HepG2 (cell line): ENCODE measurements around the gene NFATC3. TPM values are rescaled to one million over a fixed set of nuclear protein-coding genes. Genes with fewer than 3 reads are reported as not detected.

Experiments
- ETV5 ChIP-seq: IDR thresholded peaks from 2 replicates; pipeline ENCODE4 v1.6.1; 2018; ENCODE audit warnings: missing biosample characterization, missing genetic modification reagents, inconsistent platforms, borderline replicate concordance
- FOXA3 ChIP-seq: IDR thresholded peaks from 2 replicates; pipeline ENCODE4 v1.6.1; 2016; ENCODE audit warnings: missing genetic modification reagents, missing compliant biosample characterization
- NFKB2 ChIP-seq: sonication (generic); formaldehyde crosslinking; IDR thresholded peaks from 2 replicates; pipeline ENCODE4 v1.4.0; 2020; ENCODE audit warnings: missing genetic modification reagents, borderline replicate concordance
- PHF5A ChIP-seq: IDR thresholded peaks from one replicate; pipeline ENCODE4 v1.6.1; 2018; ENCODE audit warnings: low read depth, missing genetic modification reagents; ENCODE audit not compliant: unreplicated experiment
- RBM39 ChIP-seq: fragments of 200-400 bp; formaldehyde crosslinking; IDR thresholded peaks from one replicate; pipeline ENCODE4 v1.6.1; 2018; ENCODE audit warnings: antibody characterized with exemption, mild to moderate bottlenecking, low read depth, low read length; ENCODE audit not compliant: poor library complexity, severe bottlenecking
- SIX1 ChIP-seq: sonication (generic); formaldehyde crosslinking; IDR thresholded peaks from 2 replicates; pipeline ENCODE4 v1.4.0; 2020; ENCODE audit warnings: missing genetic modification reagents, borderline replicate concordance
- SP1 ChIP-seq, 2 experiments: fragments of 450-650 bp in 1 of 2; sonication (generic) in 1 of 2; formaldehyde crosslinking in 1 of 2; IDR thresholded peaks; 2 replicates each; pipeline versions ENCODE4 v1.4.0 to v1.6.1; 2016 to 2020; ENCODE audit warnings: missing genetic modification reagents in 1 of 2
- SSRP1 ChIP-seq: IDR thresholded peaks from 2 replicates; pipeline ENCODE4 v1.6.1; 2016; ENCODE audit warnings: control low read depth
- STAT5B ChIP-seq: sonication (generic); formaldehyde crosslinking; IDR thresholded peaks from 2 replicates; pipeline ENCODE4 v1.4.0; 2020; ENCODE audit warnings: missing genetic modification reagents
- TAF1 ChIP-seq: sonication (generic); formaldehyde crosslinking; IDR thresholded peaks from 2 replicates; pipeline ENCODE4 v1.4.0; 2020; ENCODE audit warnings: missing genetic modification reagents
- ZNF460 ChIP-seq: sonication (generic); formaldehyde crosslinking; IDR thresholded peaks from 2 replicates; pipeline ENCODE4 v1.5.1; 2020; ENCODE audit warnings: missing genetic modification reagents, mild to moderate bottlenecking, borderline replicate concordance
- ZNF572 ChIP-seq: sonication (generic); formaldehyde crosslinking; IDR thresholded peaks from 2 replicates; pipeline ENCODE4 v1.5.1; 2020; ENCODE audit warnings: mild to moderate bottlenecking, missing genetic modification reagents
- ZNF619 ChIP-seq: sonication (generic); formaldehyde crosslinking; IDR thresholded peaks from 2 replicates; pipeline ENCODE4 v1.4.0; 2020; ENCODE audit warnings: mild to moderate bottlenecking, missing genetic modification reagents
- ZNF773 ChIP-seq: sonication (generic); formaldehyde crosslinking; IDR thresholded peaks from 2 replicates; pipeline ENCODE4 v1.4.0; 2020; ENCODE audit warnings: missing genetic modification reagents, borderline replicate concordance
- polyA plus RNA-seq, 8 experiments: library from polyadenylated mRNA; depleted of rRNA in 3 of 8; stranded (reverse) in 7 of 8; unstranded in 1 of 8; fragments of >200 nt; fragmentation: Illumina TruSeq in 4 of 8; extraction: Trizol in 4 of 8; gene quantifications; 2 replicates each; pipeline versions ENCODE4 v1.2.1 to v1.2.3, GENCODE V29; 2011 to 2016; ENCODE audit warnings: low read depth in 4 of 8, missing spikeins in 1 of 8, mixed read lengths in 1 of 8; ENCODE audit not compliant: insufficient read depth in 1 of 8
- total RNA-seq, 5 experiments: library from RNA; depleted of rRNA; stranded (reverse); fragments of >200 nt; fragmentation: Illumina TruSeq; extraction: Trizol; gene quantifications; 2 replicates each; pipeline ENCODE4 v1.2.3, GENCODE V29; 2016; ENCODE audit warnings: low read depth in 1 of 5
- TF ChIP-seq, protein P1 (sequence below): IDR thresholded peaks from 2 replicates; pipeline ENCODE4 v1.6.1; 2016; ENCODE audit warnings: mild to moderate bottlenecking, missing biosample characterization, missing genetic modification reagents
- TF ChIP-seq, protein P2 (sequence below): sonication (generic); formaldehyde crosslinking; IDR thresholded peaks from 2 replicates; pipeline ENCODE4 v1.5.1; 2020; ENCODE audit warnings: mild to moderate bottlenecking, missing genetic modification reagents
- TF ChIP-seq, protein P3 (sequence below): sonication (generic); formaldehyde crosslinking; IDR thresholded peaks from 2 replicates; pipeline ENCODE4 v1.5.1; 2020; ENCODE audit warnings: missing genetic modification reagents, mild to moderate bottlenecking, borderline replicate concordance
- TF ChIP-seq, protein P4 (sequence below): sonication (generic); formaldehyde crosslinking; IDR thresholded peaks from 2 replicates; pipeline ENCODE4 v1.4.0; 2020; ENCODE audit warnings: mild to moderate bottlenecking, missing genetic modification reagents
- TF ChIP-seq, protein P5 (sequence below): sonication (generic); formaldehyde crosslinking; IDR thresholded peaks from 2 replicates; pipeline ENCODE4 v1.5.1; 2020; ENCODE audit warnings: mild to moderate bottlenecking, moderate library complexity, missing genetic modification reagents
- TF ChIP-seq, protein P6 (sequence below): sonication (generic); formaldehyde crosslinking; IDR thresholded peaks from 2 replicates; pipeline ENCODE4 v1.4.0; 2020; ENCODE audit warnings: missing genetic modification reagents, borderline replicate concordance

The NFATC3 gene
- total and polyA plus RNA-seq, 2 of the 13 experiments (the other 11 are each of a cell fraction or from before 2014, with no cell fraction given), result 52.6 to 62.7 TPM

DNA sequence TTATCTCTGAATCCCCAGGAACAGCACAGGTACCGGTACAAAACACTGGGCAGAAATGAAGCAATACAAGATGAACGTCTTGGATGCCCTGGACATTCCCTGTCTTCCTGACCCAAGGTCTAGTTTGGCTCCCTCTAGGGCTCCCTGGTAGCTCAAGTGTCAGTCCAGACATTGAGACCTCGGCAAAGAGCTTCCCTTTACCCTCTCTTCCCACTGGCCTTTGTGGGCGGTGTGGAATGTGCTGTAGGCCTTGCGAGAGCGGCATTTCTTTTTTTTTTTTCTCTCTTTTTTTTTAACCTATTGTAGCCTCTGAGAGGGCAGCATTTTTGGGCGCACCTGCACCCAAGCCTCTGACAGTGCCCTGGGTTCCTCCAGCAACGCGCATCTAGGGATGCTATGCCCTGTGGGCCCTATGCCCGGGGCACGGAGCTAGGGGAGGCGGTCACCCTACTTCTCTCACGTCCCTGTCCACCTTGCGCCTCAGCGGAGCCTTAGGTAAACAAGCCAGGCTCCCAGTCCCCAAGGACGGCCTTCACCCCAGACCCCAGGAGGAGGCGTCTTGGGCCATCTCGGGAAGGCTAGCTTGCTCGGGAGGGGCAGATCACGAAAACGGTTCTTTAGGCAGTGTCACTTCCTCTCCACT, 1.2 kb upstream of the NFATC3 start (continued):
- TF ChIP-seq ZNF460 (CRISPR knock-in tag) (0 out of 2 replicates have a peak, but pooled peaks have one; percentile 7), TAF1 (CRISPR knock-in tag) (no peak), PHF5A (no peak), SSRP1 (no peak), ZNF572 (CRISPR knock-in tag) (0 out of 2 replicates have a peak, but pooled peaks have one; percentile 47), ZNF773 (CRISPR knock-in tag) (no peak), FOXA3 (peak; percentile 53; the same call in 1 of the 2 replicates), SP1 (IDR thresholded peaks at IDR 0.05) (no peak), SP1 (CRISPR knock-in tag; IDR thresholded peaks at IDR 0.05) (no peak), RBM39 (no peak), SIX1 (CRISPR knock-in tag) (no peak), ETV5 (CRISPR knock-in tag) (no peak), NFKB2 (no peak), ZNF619 (CRISPR knock-in tag) (no peak), STAT5B (CRISPR knock-in tag) (no peak)
- TF ChIP-seq, protein P1, sequence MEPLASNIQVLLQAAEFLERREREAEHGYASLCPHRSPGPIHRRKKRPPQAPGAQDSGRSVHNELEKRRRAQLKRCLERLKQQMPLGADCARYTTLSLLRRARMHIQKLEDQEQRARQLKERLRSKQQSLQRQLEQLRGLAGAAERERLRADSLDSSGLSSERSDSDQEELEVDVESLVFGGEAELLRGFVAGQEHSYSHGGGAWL, result no peak
- TF ChIP-seq, protein P2, sequence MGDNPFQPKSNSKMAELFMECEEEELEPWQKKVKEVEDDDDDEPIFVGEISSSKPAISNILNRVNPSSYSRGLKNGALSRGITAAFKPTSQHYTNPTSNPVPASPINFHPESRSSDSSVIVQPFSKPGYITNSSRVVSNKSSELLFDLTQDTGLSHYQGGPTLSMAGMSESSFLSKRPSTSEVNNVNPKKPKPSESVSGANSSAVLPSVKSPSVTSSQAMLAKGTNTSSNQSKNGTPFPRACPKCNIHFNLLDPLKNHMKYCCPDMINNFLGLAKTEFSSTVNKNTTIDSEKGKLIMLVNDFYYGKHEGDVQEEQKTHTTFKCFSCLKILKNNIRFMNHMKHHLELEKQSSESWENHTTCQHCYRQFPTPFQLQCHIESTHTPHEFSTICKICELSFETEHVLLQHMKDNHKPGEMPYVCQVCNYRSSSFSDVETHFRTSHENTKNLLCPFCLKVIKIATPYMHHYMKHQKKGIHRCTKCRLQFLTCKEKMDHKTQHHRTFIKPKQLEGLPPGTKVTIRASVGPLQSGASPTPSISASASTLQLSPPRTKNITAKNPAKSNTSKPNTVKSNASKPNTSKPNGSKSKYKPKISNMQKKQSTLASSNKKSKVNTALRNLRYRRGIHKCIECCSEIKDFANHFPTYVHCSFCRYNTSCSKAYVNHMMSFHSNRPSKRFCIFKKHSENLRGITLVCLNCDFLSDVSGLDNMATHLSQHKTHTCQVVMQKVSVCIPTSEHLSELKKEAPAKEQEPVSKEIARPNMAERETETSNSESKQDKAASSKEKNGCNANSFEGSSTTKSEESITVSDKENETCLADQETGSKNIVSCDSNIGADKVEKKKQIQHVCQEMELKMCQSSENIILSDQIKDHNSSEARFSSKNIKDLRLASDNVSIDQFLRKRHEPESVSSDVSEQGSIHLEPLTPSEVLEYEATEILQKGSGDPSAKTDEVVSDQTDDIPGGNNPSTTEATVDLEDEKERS (CRISPR knock-in tag), result no peak
- TF ChIP-seq, protein P3, sequence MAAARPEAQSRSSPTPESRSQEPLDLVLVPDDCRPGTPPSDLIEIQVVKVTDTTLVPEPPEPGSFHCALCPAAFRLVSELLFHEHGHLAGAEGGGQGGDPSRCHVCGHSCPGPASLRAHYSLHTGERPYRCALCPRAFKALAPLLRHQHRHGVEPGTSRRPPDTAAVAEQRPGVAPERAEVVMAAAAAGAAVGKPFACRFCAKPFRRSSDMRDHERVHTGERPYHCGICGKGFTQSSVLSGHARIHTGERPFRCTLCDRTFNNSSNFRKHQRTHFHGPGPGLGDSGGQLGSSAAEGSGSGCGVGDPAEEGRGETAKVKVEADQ, result 0 out of 2 replicates have a peak, but pooled peaks have one; percentile 5
- TF ChIP-seq, protein P4, sequence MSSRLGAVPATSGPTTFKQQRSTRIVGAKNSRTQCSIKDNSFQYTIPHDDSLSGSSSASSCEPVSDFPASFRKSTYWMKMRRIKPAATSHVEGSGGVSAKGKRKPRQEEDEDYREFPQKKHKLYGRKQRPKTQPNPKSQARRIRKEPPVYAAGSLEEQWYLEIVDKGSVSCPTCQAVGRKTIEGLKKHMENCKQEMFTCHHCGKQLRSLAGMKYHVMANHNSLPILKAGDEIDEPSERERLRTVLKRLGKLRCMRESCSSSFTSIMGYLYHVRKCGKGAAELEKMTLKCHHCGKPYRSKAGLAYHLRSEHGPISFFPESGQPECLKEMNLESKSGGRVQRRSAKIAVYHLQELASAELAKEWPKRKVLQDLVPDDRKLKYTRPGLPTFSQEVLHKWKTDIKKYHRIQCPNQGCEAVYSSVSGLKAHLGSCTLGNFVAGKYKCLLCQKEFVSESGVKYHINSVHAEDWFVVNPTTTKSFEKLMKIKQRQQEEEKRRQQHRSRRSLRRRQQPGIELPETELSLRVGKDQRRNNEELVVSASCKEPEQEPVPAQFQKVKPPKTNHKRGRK (CRISPR knock-in tag), result no peak
- TF ChIP-seq, protein P5, sequence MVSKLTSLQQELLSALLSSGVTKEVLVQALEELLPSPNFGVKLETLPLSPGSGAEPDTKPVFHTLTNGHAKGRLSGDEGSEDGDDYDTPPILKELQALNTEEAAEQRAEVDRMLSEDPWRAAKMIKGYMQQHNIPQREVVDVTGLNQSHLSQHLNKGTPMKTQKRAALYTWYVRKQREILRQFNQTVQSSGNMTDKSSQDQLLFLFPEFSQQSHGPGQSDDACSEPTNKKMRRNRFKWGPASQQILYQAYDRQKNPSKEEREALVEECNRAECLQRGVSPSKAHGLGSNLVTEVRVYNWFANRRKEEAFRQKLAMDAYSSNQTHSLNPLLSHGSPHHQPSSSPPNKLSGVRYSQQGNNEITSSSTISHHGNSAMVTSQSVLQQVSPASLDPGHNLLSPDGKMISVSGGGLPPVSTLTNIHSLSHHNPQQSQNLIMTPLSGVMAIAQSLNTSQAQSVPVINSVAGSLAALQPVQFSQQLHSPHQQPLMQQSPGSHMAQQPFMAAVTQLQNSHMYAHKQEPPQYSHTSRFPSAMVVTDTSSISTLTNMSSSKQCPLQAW, result no peak
- TF ChIP-seq, protein P6, sequence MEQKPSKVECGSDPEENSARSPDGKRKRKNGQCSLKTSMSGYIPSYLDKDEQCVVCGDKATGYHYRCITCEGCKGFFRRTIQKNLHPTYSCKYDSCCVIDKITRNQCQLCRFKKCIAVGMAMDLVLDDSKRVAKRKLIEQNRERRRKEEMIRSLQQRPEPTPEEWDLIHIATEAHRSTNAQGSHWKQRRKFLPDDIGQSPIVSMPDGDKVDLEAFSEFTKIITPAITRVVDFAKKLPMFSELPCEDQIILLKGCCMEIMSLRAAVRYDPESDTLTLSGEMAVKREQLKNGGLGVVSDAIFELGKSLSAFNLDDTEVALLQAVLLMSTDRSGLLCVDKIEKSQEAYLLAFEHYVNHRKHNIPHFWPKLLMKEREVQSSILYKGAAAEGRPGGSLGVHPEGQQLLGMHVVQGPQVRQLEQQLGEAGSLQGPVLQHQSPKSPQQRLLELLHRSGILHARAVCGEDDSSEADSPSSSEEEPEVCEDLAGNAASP (CRISPR knock-in tag), result no peak
